Measurements from ENCODE around the gene CD209. TPM values are rescaled to one million over a fixed set of nuclear protein-coding genes. Genes with fewer than 3 reads are reported as not detected.

Gene CD209
- total and polyA plus RNA-seq, 9 of the 15 experiments (the other 6 are each of a cell fraction or from before 2014, with no cell fraction given), result 0.01 TPM; not detected in 8

GRCh38 chr19:7789447-7789846 lies 42.1 kb upstream of the CD209 start (continued):
- TF ChIP-seq MGA (IDR thresholded peaks at IDR 0.05) (no peak), HMG20A (CRISPR knock-in tag; conservative IDR thresholded peaks at IDR 0.05) (no peak)

All from K562 (cell line).